ENCODE data around the gene IPO5. TPM values are rescaled to one million over a fixed set of nuclear protein-coding genes. Genes with fewer than 3 reads are reported as not detected.

The IPO5 gene
- polyA plus RNA-seq, 1 of the 3 experiments (the other 2 are of a cell fraction): 77.1 TPM

DNA sequence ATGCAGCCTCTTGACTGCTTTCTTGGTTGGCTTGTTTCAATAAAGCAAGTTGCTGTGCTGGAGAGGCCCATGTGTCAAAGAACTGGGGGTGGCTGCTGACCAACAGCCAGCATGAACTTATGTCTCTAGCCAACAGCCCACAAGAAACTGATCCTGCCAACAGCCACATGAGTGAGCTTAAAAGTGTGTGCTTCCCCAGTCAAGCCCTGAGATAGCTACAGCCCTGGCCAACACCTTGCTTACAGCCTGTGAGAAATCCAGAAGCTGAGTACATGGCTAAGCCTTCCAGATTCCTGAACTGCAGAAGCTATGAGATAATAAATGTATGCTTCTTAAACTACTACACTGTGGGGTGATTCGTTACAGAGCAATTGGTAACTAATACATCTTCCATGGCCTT, 38.9 kb upstream of the IPO5 start:
- Histone ChIP-seq H3F3A (replicated peaks; ENCODE audit: insufficient read depth) (no peaks in the 10 kb centered on the region), H3K4me2 (no peak overlapping the region), H3K27me3 (ENCODE audit: insufficient read depth) (no peaks in the 10 kb centered on the region), H3K79me2 (ENCODE audit: insufficient read depth) (no peaks in the 10 kb centered on the region), H3K4me1 (ENCODE audit: control insufficient read depth in 1 of 2, insufficient read depth in 2 of 2, low read depth in 1 of 2, low read length in 1 of 2) (no peaks in the 10 kb centered on the region), H3K9me3 (no peaks in the 10 kb centered on the region), H3K4me3 (ENCODE audit: low read depth in 2 of 2, low read length in 1 of 2) (no peak overlapping the region), H3K9me2 (no peaks in the 10 kb centered on the region), H2AFZ (ENCODE audit: low read depth) (no peak overlapping the region), H3K36me3 (replicated peaks in 1 of 2; ENCODE audit: control insufficient read depth in 1 of 2, insufficient read depth in 2 of 2, low read length in 1 of 2) (no peaks in the 10 kb centered on the region), H3K9ac (no peak overlapping the region), H3K27ac (ENCODE audit: low read depth in 2 of 2, low read length in 1 of 2) (no peak overlapping the region), H4K20me1 (ENCODE audit: insufficient read depth) (no peaks in the 10 kb centered on the region)
- TF ChIP-seq JUND (IDR thresholded peaks at IDR 0.05) (no peak), SMC3 (IDR thresholded peaks at IDR 0.05; ENCODE audit: low read depth, low read length) (no peak), NFIC (IDR thresholded peaks at IDR 0.05; ENCODE audit: borderline replicate concordance) (no peak), GATA2 (CRISPR knock-in tag; IDR thresholded peaks at IDR 0.05) (no peak), YY1 (IDR thresholded peaks at IDR 0.05; ENCODE audit: low read depth) (no peak), RAD21 (IDR thresholded peaks at IDR 0.05; ENCODE audit: low read length) (no peak), MEF2A (IDR thresholded peaks at IDR 0.05; ENCODE audit: borderline replicate concordance, low read depth) (no peak), FOSL2 (IDR thresholded peaks at IDR 0.05; ENCODE audit: borderline replicate concordance, low read depth) (no peak), POLR2AphosphoS5 (IDR thresholded peaks at IDR 0.05; ENCODE audit: low read depth, low read length) (no peak), RCOR1 (IDR thresholded peaks at IDR 0.05; ENCODE audit: low read length) (no peak), TCF12 (IDR thresholded peaks at IDR 0.05) (no peak), NRF1 (IDR thresholded peaks at IDR 0.05; ENCODE audit: low read depth, low read length) (no peak), FOXJ3 (CRISPR knock-in tag; IDR thresholded peaks at IDR 0.05) (no peak), SIN3A (IDR thresholded peaks at IDR 0.05; ENCODE audit: borderline replicate concordance, low read depth, low read length) (no peak), RXRA (IDR thresholded peaks at IDR 0.05; ENCODE audit: borderline replicate concordance, low read depth) (no peak)
- TF ChIP-seq, protein P1, sequence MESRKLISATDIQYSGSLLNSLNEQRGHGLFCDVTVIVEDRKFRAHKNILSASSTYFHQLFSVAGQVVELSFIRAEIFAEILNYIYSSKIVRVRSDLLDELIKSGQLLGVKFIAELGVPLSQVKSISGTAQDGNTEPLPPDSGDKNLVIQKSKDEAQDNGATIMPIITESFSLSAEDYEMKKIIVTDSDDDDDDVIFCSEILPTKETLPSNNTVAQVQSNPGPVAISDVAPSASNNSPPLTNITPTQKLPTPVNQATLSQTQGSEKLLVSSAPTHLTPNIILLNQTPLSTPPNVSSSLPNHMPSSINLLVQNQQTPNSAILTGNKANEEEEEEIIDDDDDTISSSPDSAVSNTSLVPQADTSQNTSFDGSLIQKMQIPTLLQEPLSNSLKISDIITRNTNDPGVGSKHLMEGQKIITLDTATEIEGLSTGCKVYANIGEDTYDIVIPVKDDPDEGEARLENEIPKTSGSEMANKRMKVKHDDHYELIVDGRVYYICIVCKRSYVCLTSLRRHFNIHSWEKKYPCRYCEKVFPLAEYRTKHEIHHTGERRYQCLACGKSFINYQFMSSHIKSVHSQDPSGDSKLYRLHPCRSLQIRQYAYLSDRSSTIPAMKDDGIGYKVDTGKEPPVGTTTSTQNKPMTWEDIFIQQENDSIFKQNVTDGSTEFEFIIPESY (IDR thresholded peaks at IDR 0.05; ENCODE audit: borderline replicate concordance, low read depth): no peak
- TF ChIP-seq, protein P2, sequence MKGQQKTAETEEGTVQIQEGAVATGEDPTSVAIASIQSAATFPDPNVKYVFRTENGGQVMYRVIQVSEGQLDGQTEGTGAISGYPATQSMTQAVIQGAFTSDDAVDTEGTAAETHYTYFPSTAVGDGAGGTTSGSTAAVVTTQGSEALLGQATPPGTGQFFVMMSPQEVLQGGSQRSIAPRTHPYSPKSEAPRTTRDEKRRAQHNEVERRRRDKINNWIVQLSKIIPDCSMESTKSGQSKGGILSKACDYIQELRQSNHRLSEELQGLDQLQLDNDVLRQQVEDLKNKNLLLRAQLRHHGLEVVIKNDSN (IDR thresholded peaks at IDR 0.05; ENCODE audit: borderline replicate concordance, low read depth): no peak
- TF ChIP-seq, protein P3, sequence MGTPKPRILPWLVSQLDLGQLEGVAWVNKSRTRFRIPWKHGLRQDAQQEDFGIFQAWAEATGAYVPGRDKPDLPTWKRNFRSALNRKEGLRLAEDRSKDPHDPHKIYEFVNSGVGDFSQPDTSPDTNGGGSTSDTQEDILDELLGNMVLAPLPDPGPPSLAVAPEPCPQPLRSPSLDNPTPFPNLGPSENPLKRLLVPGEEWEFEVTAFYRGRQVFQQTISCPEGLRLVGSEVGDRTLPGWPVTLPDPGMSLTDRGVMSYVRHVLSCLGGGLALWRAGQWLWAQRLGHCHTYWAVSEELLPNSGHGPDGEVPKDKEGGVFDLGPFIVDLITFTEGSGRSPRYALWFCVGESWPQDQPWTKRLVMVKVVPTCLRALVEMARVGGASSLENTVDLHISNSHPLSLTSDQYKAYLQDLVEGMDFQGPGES (IDR thresholded peaks at IDR 0.05; ENCODE audit: low read depth, low read length): no peak
- CTCF ChIA-PET: no interaction called here
- POLR2A ChIA-PET: no interaction called here
- no peak for DNase-seq
- 23% methylated on average over 1 of the region's 1 CpG for WGBS (ENCODE audit: low lambda C conversion rate)

All from SK-N-SH (cell line).